B cell (primary cell): ENCODE results near the gene TJP2. TPM values are rescaled to one million over a fixed set of nuclear protein-coding genes. Genes with fewer than 3 reads are reported as not detected.

Experiments used
- ATAC-seq: fragments of 200-7000 bp; cut with Tn5 transposase; one replicate; pipeline ENCODE4 v1.10.0; 2021; ENCODE audit warnings: low read depth, mild to moderate bottlenecking, moderate number of reproducible peaks, moderate library complexity
- CTCF ChIA-PET: fragments of 350-600 bp; sonication (Branson Sonifier 250); formaldehyde crosslinking; loops from one replicate; lab custom pipeline; 2021; ENCODE audit warnings: antibody characterized with exemption, inconsistent platforms; lab: Charles Lee
- POLR2A ChIA-PET: fragments of 350-600 bp; sonication (Branson Sonifier 250); formaldehyde crosslinking; loops from one replicate; lab custom pipeline; 2021; ENCODE audit warnings: antibody characterized with exemption; lab: Charles Lee
- DNase-seq: peaks from one replicate; pipeline ENCODE4 v3.0.0; 2013
- H2AFZ ChIP-seq: 2 replicates; pipeline ENCODE4 v1.6.1; 2012; ENCODE audit warnings: mild to moderate bottlenecking, low read depth, low read length; ENCODE audit not compliant: insufficient read depth, poor library complexity, severe bottlenecking
- H3K27ac ChIP-seq, 2 donors: 1 replicate in 1 of 2; 2 replicates in 1 of 2; pipeline ENCODE4 v1.5.1; 2012 to 2013; ENCODE audit warnings: low read length in 2 of 2, mild to moderate bottlenecking in 2 of 2, moderate library complexity in 1 of 2
- H3K27me3 ChIP-seq, 4 experiments: fragments of 200-600 bp in 1 of 4; sonication (generic) in 1 of 4; replicated peaks in 1 of 4; 1 replicate in 2 of 4; 2 replicates in 2 of 4; pipeline versions ENCODE4 v1.6.1 to v1.7.0; 2013 to 2016; ENCODE audit warnings: low read length in 3 of 4, mild to moderate bottlenecking in 2 of 4, mixed read lengths in 1 of 4, moderate library complexity in 1 of 4; ENCODE audit not compliant: insufficient read depth in 4 of 4, control insufficient read depth in 3 of 4; ENCODE audit errors: control extremely low read depth in 1 of 4
- H3K36me3 ChIP-seq, 2 experiments: replicated peaks in 1 of 2; 1 replicate in 1 of 2; 2 replicates in 1 of 2; pipeline versions ENCODE4 v1.6.1 to v1.7.1; 2013; ENCODE audit warnings: low read length in 1 of 2; ENCODE audit not compliant: insufficient read depth in 2 of 2, control insufficient read depth in 1 of 2; ENCODE audit errors: control extremely low read depth in 1 of 2, extremely low read depth in 1 of 2
- H3K4me1 ChIP-seq, 2 donors: fragments of 200-600 bp in 1 of 2; sonication (generic) in 1 of 2; 1 replicate in 1 of 2; 2 replicates in 1 of 2; pipeline versions ENCODE4 v1.5.1 to v1.6.1; 2013 to 2017; ENCODE audit warnings: low read length in 2 of 2; ENCODE audit not compliant: control insufficient read depth in 2 of 2, insufficient read depth in 2 of 2
- H3K4me2 ChIP-seq: replicated peaks from 2 replicates; pipeline ENCODE3; 2012; ENCODE audit warnings: mild to moderate bottlenecking, low read depth, low read length; ENCODE audit not compliant: poor library complexity, severe bottlenecking
- H3K4me3 ChIP-seq, 5 experiments: fragments of 200-600 bp in 1 of 5; sonication (generic) in 1 of 5; 1 replicate in 3 of 5; 2 replicates in 2 of 5; pipeline versions ENCODE4 v1.5.1 to v1.7.0; 2011 to 2016; ENCODE audit warnings: low read length in 4 of 5, mild to moderate bottlenecking in 4 of 5, low read depth in 2 of 5, control low read depth in 1 of 5, moderate library complexity in 1 of 5; ENCODE audit not compliant: insufficient read depth in 1 of 5; ENCODE audit errors: control extremely low read depth in 1 of 5, extremely low read depth in 1 of 5
- H3K79me2 ChIP-seq: fragments of 200-600 bp; sonication (generic); one replicate; pipeline ENCODE4 v1.6.0; 2016; ENCODE audit warnings: low read length; ENCODE audit not compliant: control insufficient read depth, insufficient read depth
- H3K9ac ChIP-seq: fragments of 200-600 bp; sonication (generic); 2 replicates; pipeline ENCODE4 v1.6.1; 2017; ENCODE audit warnings: mild to moderate bottlenecking, low read length, moderate library complexity
- H3K9me3 ChIP-seq, 3 donors: one replicate each; pipeline versions ENCODE4 v1.6.1 to v1.7.1; 2013; ENCODE audit warnings: low read length in 2 of 3; ENCODE audit not compliant: control insufficient read depth in 2 of 3, insufficient read depth in 1 of 3; ENCODE audit errors: control extremely low read depth in 1 of 3
- H4K20me1 ChIP-seq: 2 replicates; pipeline ENCODE4 v1.6.0; 2012; ENCODE audit warnings: mild to moderate bottlenecking, low read length; ENCODE audit not compliant: insufficient read depth, control insufficient read depth, poor library complexity, severe bottlenecking
- H3K27ac Mint-ChIP-seq: one replicate; pipeline ENCODE4 v1.8.0; 2021; ENCODE audit warnings: mixed read lengths
- H3K27me3 Mint-ChIP-seq: one replicate; pipeline ENCODE4 v1.8.0; 2021; ENCODE audit warnings: mixed read lengths
- H3K4me1 Mint-ChIP-seq: one replicate; pipeline ENCODE4 v1.8.0; 2021; ENCODE audit warnings: mixed read lengths
- H3K4me3 Mint-ChIP-seq: one replicate; pipeline ENCODE4 v1.8.0; 2021; ENCODE audit warnings: mixed read lengths
- H3K9me3 Mint-ChIP-seq: one replicate; pipeline ENCODE4 v1.8.0; 2022; ENCODE audit warnings: mixed read lengths; ENCODE audit not compliant: insufficient read depth
- CTCF ChIP-seq: fragments of 200-600 bp; IDR thresholded peaks from one replicate; pipeline ENCODE4 v1.8.0; 2022; ENCODE audit warnings: antibody characterized with exemption, mild to moderate bottlenecking
- EZH2 ChIP-seq: IDR thresholded peaks from 2 replicates; pipeline ENCODE4 v1.6.1; 2012; ENCODE audit warnings: borderline replicate concordance, low read depth, mild to moderate bottlenecking, moderate library complexity, low read length; ENCODE audit not compliant: insufficient read depth, poor library complexity, severe bottlenecking
- WGBS: methylation state at CpG from one replicate; pipeline ENCODE4 v1.1.5; 2013; ENCODE audit warnings: missing lambda C conversion rate; ENCODE audit not compliant: insufficient coverage; 5-methylcytosine and 5-hydroxymethylcytosine counted together
- intact Hi-C: fragments of 100-400 bp; cut with micrococcal nuclease; formaldehyde crosslinking; loops from one replicate; pipeline ENCODE4 v1.10.0; 2022
- polyA plus RNA-seq: library from polyadenylated mRNA; depleted of rRNA; stranded (reverse); fragments of >200 nt; gene quantifications from 2 replicates; pipeline ENCODE4 v1.2.3, GENCODE V29; 2012
- total RNA-seq, 2 donors: library from RNA; stranded (reverse); fragments of 120-200 nt in 1 of 2; gene quantifications; 1 replicate in 1 of 2; 2 replicates in 1 of 2; pipeline versions ENCODE4 v1.2.3 to v1.2.4, GENCODE V29; 2013 to 2022

TJP2 gene
- total and polyA plus RNA-seq, 2 donors (not counting 1 experiment from before 2014, with no cell fraction given): 1.2 to 2.3 TPM

GRCh38 chr9:69140123-69140735, 33.8 kb upstream of the TJP2 start:
- CTCF ChIA-PET: no interaction called here
- no peaks in the 10 kb centered on the region for H3K4me1 ChIP-seq
- POLR2A ChIA-PET: no interaction called here
- H4K20me1 ChIP-seq: no peaks in the 10 kb centered on the region
- no peak overlapping the region for H2AFZ ChIP-seq
- H3K27me3 ChIP-seq: no peaks in the 10 kb centered on the region
- ATAC-seq (no peak), DNase-seq (no peak)
- TF ChIP-seq EZH2 (no peak), CTCF (no peak)
- intact Hi-C loops: no loop called here
- no peaks in the 10 kb centered on the region for H3K9me3 ChIP-seq
- H3K4me3 ChIP-seq: no peak overlapping the region
- Mint-ChIP-seq H3K9me3 (no peaks in the 10 kb centered on the region), H3K27me3 (no peaks in the 10 kb centered on the region), H3K4me1 (no peaks in the 10 kb centered on the region), H3K4me3 (no peak overlapping the region), H3K27ac (no peak overlapping the region)
- no peak overlapping the region for H3K9ac ChIP-seq
- WGBS: 100% methylated on average over 1 of the region's 5 CpGs
- H3K4me2 ChIP-seq: no peak overlapping the region
- no peak overlapping the region for H3K27ac ChIP-seq
- no peaks in the 10 kb centered on the region for H3K79me2 ChIP-seq
- no peaks in the 10 kb centered on the region for H3K36me3 ChIP-seq

- ChIA-PET CTCF (no interaction called here), POLR2A (no interaction called here)
- Mint-ChIP-seq H3K27ac (no peak overlapping the region), H3K4me3 (no peak overlapping the region), H3K27me3 (peaks cover 2% of the 10 kb centered on the region), H3K4me1 (no peaks in the 10 kb centered on the region), H3K9me3 (no peaks in the 10 kb centered on the region)
- ATAC-seq (no peak), DNase-seq (no peak)
- no peak overlapping the region for H3K4me3 ChIP-seq
- no peaks in the 10 kb centered on the region for H3K9me3 ChIP-seq
- WGBS: 95% methylated on average over 5 of the region's 5 CpGs
- H2AFZ ChIP-seq: no peak overlapping the region
- H3K27me3 ChIP-seq: no peaks in the 10 kb centered on the region
- H3K4me1 ChIP-seq: no peaks in the 10 kb centered on the region
- intact Hi-C loops: no loop called here
- no peaks in the 10 kb centered on the region for H3K36me3 ChIP-seq
- H3K27ac ChIP-seq: no peak overlapping the region
- no peaks in the 10 kb centered on the region for H3K79me2 ChIP-seq
- no peak overlapping the region for H3K4me2 ChIP-seq
- no peak overlapping the region for H3K9ac ChIP-seq
- TF ChIP-seq EZH2: no peak
- no peaks in the 10 kb centered on the region for H4K20me1 ChIP-seq
Measured at GRCh38 chr9:69141851-69142250, 32.2 kb upstream of the TJP2 start.
